GM23338 (cell line): ENCODE results near the gene C1orf52. TPM values are rescaled to one million over a fixed set of nuclear protein-coding genes. Genes with fewer than 3 reads are reported as not detected.

ENCODE experiments used
- ATAC-seq: fragments of 200-7000 bp; cut with Tn5 transposase; 3 replicates; pipeline ENCODE4 v1.9.1; 2020
- DNase-seq: peaks from one replicate; pipeline ENCODE4 v3.0.0-alpha.2; 2015; ENCODE audit warnings: low spot score
- H2AFZ ChIP-seq: fragments of 200-600 bp; sonication (generic); 2 replicates; pipeline ENCODE4 v1.8.0; 2016; ENCODE audit warnings: antibody characterized with exemption, mild to moderate bottlenecking, moderate library complexity
- H3F3A ChIP-seq: fragments of 200-600 bp; sonication (generic); replicated peaks from 2 replicates; pipeline ENCODE4 v1.8.0; 2017; ENCODE audit warnings: antibody characterized with exemption, mixed run types, low read depth
- H3K27ac ChIP-seq: fragments of 200-600 bp; sonication (generic); 2 replicates; pipeline ENCODE4 v1.6.1; 2016; ENCODE audit warnings: low read depth
- H3K27me3 ChIP-seq: fragments of 200-600 bp; sonication (generic); 2 replicates; pipeline ENCODE4 v1.8.0; 2016; ENCODE audit warnings: mild to moderate bottlenecking, mixed run types, moderate library complexity; ENCODE audit not compliant: insufficient read depth
- H3K36me3 ChIP-seq: fragments of 200-600 bp; sonication (generic); 2 replicates; pipeline ENCODE4 v1.8.0; 2016; ENCODE audit warnings: mild to moderate bottlenecking; ENCODE audit not compliant: insufficient read depth
- H3K4me1 ChIP-seq: fragments of 200-600 bp; sonication (generic); 2 replicates; pipeline ENCODE4 v1.8.0; 2016; ENCODE audit warnings: mild to moderate bottlenecking, moderate library complexity; ENCODE audit not compliant: insufficient read depth
- H3K4me2 ChIP-seq: fragments of 200-600 bp; sonication (generic); 2 replicates; pipeline ENCODE4 v1.7.1; 2017; ENCODE audit warnings: mixed run types
- H3K4me3 ChIP-seq: fragments of 200-600 bp; sonication (generic); 2 replicates; pipeline ENCODE4 v1.6.1; 2016; ENCODE audit warnings: mixed run types
- H3K79me2 ChIP-seq: fragments of 200-600 bp; sonication (generic); replicated peaks from 2 replicates; pipeline ENCODE4 v1.8.0; 2017; ENCODE audit warnings: mild to moderate bottlenecking; ENCODE audit not compliant: insufficient read depth
- H3K9me2 ChIP-seq: fragments of 200-600 bp; sonication (generic); 2 replicates; pipeline ENCODE4 v1.8.0; 2017; ENCODE audit not compliant: insufficient read depth
- H4K20me1 ChIP-seq: fragments of 200-600 bp; sonication (generic); replicated peaks from 2 replicates; pipeline ENCODE4 v1.8.0; 2017; ENCODE audit warnings: mild to moderate bottlenecking; ENCODE audit not compliant: insufficient read depth
- H3K27ac Mint-ChIP-seq: 2 replicates; pipeline ENCODE4 v1.8.0; 2020; ENCODE audit warnings: inconsistent platforms, mild to moderate bottlenecking, moderate library complexity, mixed read lengths
- H3K27me3 Mint-ChIP-seq: 3 replicates; pipeline ENCODE4 v1.8.0; 2022; ENCODE audit warnings: low read depth, mild to moderate bottlenecking, moderate library complexity, mixed read lengths, inconsistent platforms; ENCODE audit not compliant: insufficient read depth, poor library complexity
- H3K36me3 Mint-ChIP-seq: 3 replicates; pipeline ENCODE4 v1.8.0; 2021; ENCODE audit warnings: low read depth, mild to moderate bottlenecking, inconsistent platforms, moderate library complexity, mixed read lengths
- H3K4me1 Mint-ChIP-seq: 3 replicates; pipeline ENCODE4 v1.8.0; 2020; ENCODE audit warnings: mild to moderate bottlenecking, inconsistent platforms, mixed read lengths
- H3K4me3 Mint-ChIP-seq: 3 replicates; pipeline ENCODE4 v1.8.0; 2021; ENCODE audit warnings: moderate library complexity, mild to moderate bottlenecking, inconsistent platforms, mixed read lengths
- H3K9me3 Mint-ChIP-seq: 3 replicates; pipeline ENCODE4 v1.8.0; 2020; ENCODE audit warnings: moderate library complexity, mild to moderate bottlenecking, inconsistent platforms, mixed read lengths
- CREB1 ChIP-seq: fragments of 250-450 bp; sonication (Bioruptor Pico); IDR thresholded peaks from 2 replicates; pipeline ENCODE4 v1.5.0; 2020; ENCODE audit warnings: low read depth, mild to moderate bottlenecking, moderate library complexity
- CTCF ChIP-seq, 2 experiments: fragments of 200-600 bp in 1 of 2; sonication (generic) in 1 of 2; conservative IDR thresholded peaks; 2 replicates each; pipeline versions ENCODE4 v1.5.1 to v1.6.1; 2016 to 2017; ENCODE audit warnings: antibody characterized with exemption in 2 of 2, low read depth in 2 of 2, mild to moderate bottlenecking in 2 of 2, moderate library complexity in 1 of 2
- ETS1 ChIP-seq: IDR thresholded peaks from 2 replicates; pipeline ENCODE4 v1.6.1; 2016; ENCODE audit warnings: antibody characterized with exemption
- EZH2 ChIP-seq: fragments of 200-600 bp; sonication (generic); IDR thresholded peaks from one replicate; pipeline ENCODE4 v1.8.0; 2017; ENCODE audit warnings: antibody characterized with exemption, mild to moderate bottlenecking, low read depth; ENCODE audit not compliant: unreplicated experiment
- EZH2phosphoT487 ChIP-seq: fragments of 200-600 bp; sonication (generic); IDR thresholded peaks from one replicate; pipeline ENCODE4 v1.8.1; 2018; ENCODE audit warnings: antibody characterized with exemption; ENCODE audit not compliant: unreplicated experiment
- JUNB ChIP-seq: IDR thresholded peaks from one replicate; pipeline ENCODE4 v1.6.1; 2016; ENCODE audit warnings: antibody characterized with exemption; ENCODE audit not compliant: unreplicated experiment
- NANOG ChIP-seq: IDR thresholded peaks from 2 replicates; pipeline ENCODE4 v1.6.1; 2016; ENCODE audit warnings: antibody characterized with exemption, borderline replicate concordance
- POLR2AphosphoS5 ChIP-seq: IDR thresholded peaks from 2 replicates; pipeline ENCODE4 v1.6.1; 2016; ENCODE audit warnings: antibody characterized with exemption, low read depth
- REST ChIP-seq: IDR thresholded peaks from one replicate; pipeline ENCODE4 v1.6.1; 2018; ENCODE audit warnings: antibody characterized with exemption; ENCODE audit not compliant: unreplicated experiment
- STAT1 ChIP-seq: IDR thresholded peaks from one replicate; pipeline ENCODE4 v1.6.1; 2016; ENCODE audit warnings: antibody characterized with exemption; ENCODE audit not compliant: unreplicated experiment
- ZNF114 ChIP-seq: fragments of 250-450 bp; sonication (Bioruptor Pico); IDR thresholded peaks from 2 replicates; pipeline ENCODE4 v1.5.0; 2020; ENCODE audit warnings: mild to moderate bottlenecking, moderate library complexity
- ZNF331 ChIP-seq: fragments of 250-450 bp; sonication (Bioruptor Pico); IDR thresholded peaks from 2 replicates; pipeline ENCODE4 v1.5.0; 2020; ENCODE audit warnings: low read depth, mild to moderate bottlenecking, moderate library complexity
- ZNF462 ChIP-seq: fragments of 250-450 bp; sonication (Bioruptor Pico); IDR thresholded peaks from 2 replicates; pipeline ENCODE4 v1.5.0; 2020; ENCODE audit warnings: mild to moderate bottlenecking, moderate library complexity
- polyA plus RNA-seq: library from polyadenylated mRNA; unstranded; fragments of >200 nt; fragmentation: Nextera tagmentation; extraction: Ambion mirVana; gene quantifications from 2 replicates; pipeline ENCODE4 v1.2.1, GENCODE V29; 2016
- total RNA-seq: library from RNA; depleted of rRNA; stranded (reverse); fragments of >200 nt; shearing (Covaris generic); gene quantifications from 2 replicates; pipeline ENCODE4 v1.2.3, GENCODE V29; 2014

C1orf52 gene
- total and polyA plus RNA-seq, 2 experiments from 2014 or later = 35.6 to 102 TPM

- Mint-ChIP-seq H3K9me3 (no peaks in the 10 kb centered on the region), H3K27ac (no peak overlapping the region), H3K4me1 (peaks cover 8% of the 10 kb centered on the region), H3K4me3 (no peak overlapping the region), H3K36me3 (no peaks in the 10 kb centered on the region), H3K27me3 (no peaks in the 10 kb centered on the region)
- Histone ChIP-seq H3K27me3 (no peaks in the 10 kb centered on the region), H3K4me2 (no peak overlapping the region), H3K9me2 (no peaks in the 10 kb centered on the region), H3K4me3 (no peak overlapping the region), H3K79me2 (no peaks in the 10 kb centered on the region), H3F3A (no peaks in the 10 kb centered on the region), H2AFZ (no peak overlapping the region), H3K4me1 (no peaks in the 10 kb centered on the region), H3K27ac (no peak overlapping the region), H3K36me3 (no peaks in the 10 kb centered on the region), H4K20me1 (no peaks in the 10 kb centered on the region)
- ATAC-seq (no peak), DNase-seq (no peak)
- no peak for TF ChIP-seq JUNB
- no peak for TF ChIP-seq STAT1
- no peak for TF ChIP-seq POLR2AphosphoS5
- TF ChIP-seq CREB1 (CRISPR knock-in tag) = no peak
- no peak for TF ChIP-seq ZNF114
- TF ChIP-seq ZNF462 (CRISPR knock-in tag) = no peak
- TF ChIP-seq EZH2phosphoT487 = no peak
- no peak for TF ChIP-seq ZNF331 (CRISPR knock-in tag)
- no peak for TF ChIP-seq REST
- no peak for TF ChIP-seq EZH2
- no peak for TF ChIP-seq ETS1
- no peak for TF ChIP-seq NANOG
- TF ChIP-seq CTCF (conservative IDR thresholded peaks at IDR 0.05; ENCODE audit: low read depth in 2 of 2) = no peak
Measured at GRCh38 chr1:85296980-85297379, 37.5 kb upstream of the C1orf52 start.
